AG09309 (cell line): ENCODE data around the gene PPP1R13L.

Experiments used
- DNase-seq: peaks from one replicate; pipeline ENCODE4 v3.0.0-alpha.2; 2010; ENCODE audit warnings: low read depth
- H3K4me3 ChIP-seq: 2 replicates; pipeline ENCODE4 v1.5.1; 2011; ENCODE audit warnings: mild to moderate bottlenecking, low read depth, low read length, moderate library complexity; ENCODE audit not compliant: control insufficient read depth
- TF ChIP-seq, protein P1 (sequence below): IDR thresholded peaks from 2 replicates; pipeline ENCODE4 v1.5.1; 2011; ENCODE audit warnings: mild to moderate bottlenecking, low read depth, low read length, inconsistent platforms; ENCODE audit not compliant: insufficient read depth, control insufficient read depth; ENCODE audit errors: missing control alignments

Gene PPP1R13L

DNA sequence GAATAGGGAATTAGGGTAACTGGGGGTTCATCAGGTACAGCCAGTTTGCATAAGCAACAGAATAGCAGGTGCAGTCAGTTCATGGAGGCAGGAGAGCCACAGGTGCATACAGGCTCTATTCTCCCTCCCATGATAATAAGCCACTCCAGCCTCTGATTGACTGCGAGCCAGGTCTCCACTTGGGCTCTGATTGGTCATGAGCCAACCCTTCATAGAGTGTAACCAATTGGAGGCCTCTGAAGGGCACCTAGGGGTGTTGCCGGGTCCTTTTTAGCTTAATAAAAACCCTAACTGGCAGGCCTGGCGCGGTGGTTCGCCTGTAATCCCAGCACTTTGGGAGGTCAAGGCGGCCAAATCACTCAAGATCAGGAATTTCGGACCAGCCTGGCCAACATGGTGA, 73.5 kb downstream of the PPP1R13L start:
- H3K4me3 ChIP-seq: no peak overlapping the region
- DNase-seq: no peak
- TF ChIP-seq, protein P1, sequence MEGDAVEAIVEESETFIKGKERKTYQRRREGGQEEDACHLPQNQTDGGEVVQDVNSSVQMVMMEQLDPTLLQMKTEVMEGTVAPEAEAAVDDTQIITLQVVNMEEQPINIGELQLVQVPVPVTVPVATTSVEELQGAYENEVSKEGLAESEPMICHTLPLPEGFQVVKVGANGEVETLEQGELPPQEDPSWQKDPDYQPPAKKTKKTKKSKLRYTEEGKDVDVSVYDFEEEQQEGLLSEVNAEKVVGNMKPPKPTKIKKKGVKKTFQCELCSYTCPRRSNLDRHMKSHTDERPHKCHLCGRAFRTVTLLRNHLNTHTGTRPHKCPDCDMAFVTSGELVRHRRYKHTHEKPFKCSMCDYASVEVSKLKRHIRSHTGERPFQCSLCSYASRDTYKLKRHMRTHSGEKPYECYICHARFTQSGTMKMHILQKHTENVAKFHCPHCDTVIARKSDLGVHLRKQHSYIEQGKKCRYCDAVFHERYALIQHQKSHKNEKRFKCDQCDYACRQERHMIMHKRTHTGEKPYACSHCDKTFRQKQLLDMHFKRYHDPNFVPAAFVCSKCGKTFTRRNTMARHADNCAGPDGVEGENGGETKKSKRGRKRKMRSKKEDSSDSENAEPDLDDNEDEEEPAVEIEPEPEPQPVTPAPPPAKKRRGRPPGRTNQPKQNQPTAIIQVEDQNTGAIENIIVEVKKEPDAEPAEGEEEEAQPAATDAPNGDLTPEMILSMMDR: no peak
